GM12874 (cell line): ENCODE measurements around the gene KLK7.

Experiments used
- TF ChIP-seq, protein P1 (sequence below): IDR thresholded peaks from 2 replicates; pipeline ENCODE4 v1.5.1; 2011; ENCODE audit warnings: low read depth, mild to moderate bottlenecking, control low read depth, low read length, moderate library complexity; ENCODE audit not compliant: insufficient read depth

KLK7 gene

GRCh38 chr19:50962245-50962644, 21.5 kb downstream of the KLK7 start:
- TF ChIP-seq, protein P1, sequence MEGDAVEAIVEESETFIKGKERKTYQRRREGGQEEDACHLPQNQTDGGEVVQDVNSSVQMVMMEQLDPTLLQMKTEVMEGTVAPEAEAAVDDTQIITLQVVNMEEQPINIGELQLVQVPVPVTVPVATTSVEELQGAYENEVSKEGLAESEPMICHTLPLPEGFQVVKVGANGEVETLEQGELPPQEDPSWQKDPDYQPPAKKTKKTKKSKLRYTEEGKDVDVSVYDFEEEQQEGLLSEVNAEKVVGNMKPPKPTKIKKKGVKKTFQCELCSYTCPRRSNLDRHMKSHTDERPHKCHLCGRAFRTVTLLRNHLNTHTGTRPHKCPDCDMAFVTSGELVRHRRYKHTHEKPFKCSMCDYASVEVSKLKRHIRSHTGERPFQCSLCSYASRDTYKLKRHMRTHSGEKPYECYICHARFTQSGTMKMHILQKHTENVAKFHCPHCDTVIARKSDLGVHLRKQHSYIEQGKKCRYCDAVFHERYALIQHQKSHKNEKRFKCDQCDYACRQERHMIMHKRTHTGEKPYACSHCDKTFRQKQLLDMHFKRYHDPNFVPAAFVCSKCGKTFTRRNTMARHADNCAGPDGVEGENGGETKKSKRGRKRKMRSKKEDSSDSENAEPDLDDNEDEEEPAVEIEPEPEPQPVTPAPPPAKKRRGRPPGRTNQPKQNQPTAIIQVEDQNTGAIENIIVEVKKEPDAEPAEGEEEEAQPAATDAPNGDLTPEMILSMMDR, result no peak

DNA sequence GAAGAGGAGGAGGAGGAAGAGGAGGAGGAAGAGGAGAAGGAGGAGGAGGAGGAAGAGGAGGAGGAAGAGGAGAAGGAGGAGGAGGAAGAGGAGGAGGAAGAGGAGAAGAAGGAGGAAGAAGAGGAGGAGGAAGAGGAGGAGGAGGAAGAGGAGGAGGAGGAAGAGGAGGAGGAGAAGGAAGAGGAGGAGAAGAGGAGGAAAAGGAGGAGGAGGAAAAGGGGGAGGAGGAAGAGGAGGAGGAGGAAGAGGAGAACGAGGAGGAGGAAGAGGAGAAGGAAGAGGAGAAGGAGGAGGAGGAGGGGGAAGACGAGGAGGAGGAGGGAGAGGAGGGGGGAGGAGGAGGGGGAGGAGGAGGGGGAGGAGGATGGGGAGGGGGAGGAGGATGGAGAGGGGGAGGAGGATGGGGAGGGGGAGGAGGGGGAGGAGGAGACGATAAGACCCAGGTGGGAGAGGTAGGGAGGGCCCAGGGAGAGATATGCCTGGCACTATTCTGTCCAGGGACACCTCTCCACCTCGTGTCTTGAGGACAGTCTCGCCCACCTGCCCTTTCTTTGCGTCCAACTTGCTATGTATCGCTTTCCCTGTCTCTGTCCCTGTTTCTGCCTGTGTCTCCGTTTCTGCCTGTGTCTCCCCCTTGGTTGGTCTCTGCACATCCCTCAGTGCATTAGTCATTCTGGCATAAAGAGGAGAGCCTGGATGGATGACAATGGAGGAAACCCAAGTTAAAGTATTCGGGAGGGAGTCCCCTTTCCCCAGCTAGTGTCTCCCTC, 23.8 kb downstream of the KLK7 start:
- TF ChIP-seq, protein P1, result no peak

DNA sequence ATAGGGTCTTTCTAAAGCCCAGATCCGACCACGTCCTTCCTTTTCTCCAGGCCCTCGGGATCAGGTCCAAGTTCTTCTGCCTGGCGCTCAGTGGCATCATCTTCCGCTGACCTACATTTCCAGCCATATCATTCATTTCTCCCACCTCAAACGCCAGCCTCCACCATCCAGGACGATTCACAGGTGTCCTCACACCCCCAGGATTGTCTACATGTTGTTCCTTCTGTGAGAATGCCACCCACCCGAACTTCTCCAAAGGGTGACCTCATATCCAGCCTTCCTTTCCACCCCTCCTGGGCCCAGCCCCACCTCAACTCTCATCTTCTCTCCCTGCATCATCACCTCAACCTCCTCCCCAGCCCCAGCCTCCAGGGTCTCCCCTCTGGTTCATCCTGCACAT, 26.1 kb downstream of the KLK7 start:
- TF ChIP-seq, protein P1, result no peak

DNA sequence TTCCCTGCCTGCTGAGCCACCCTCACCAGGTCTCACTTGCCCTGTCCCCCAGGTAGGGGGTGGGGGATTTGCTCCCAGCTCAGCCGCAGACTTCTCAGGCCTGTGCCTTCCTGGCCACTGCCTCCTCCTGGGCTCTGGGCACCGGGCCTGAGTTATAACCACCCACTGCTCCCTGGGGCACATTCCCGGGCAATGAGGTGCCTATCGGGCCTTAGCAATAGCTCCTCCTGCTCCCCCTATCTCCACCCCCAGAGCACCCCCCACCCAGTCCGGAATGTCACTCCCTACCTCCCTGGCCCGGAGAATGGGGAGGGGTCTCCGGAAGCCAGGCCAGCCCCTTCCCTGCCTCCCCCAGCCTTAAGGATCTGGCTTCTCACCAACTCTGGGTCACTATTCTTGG, 30.8 kb downstream of the KLK7 start, which contains the start of gene KLK5:
Gene KLK5 (minus strand): TSS at position 129 of the 400 bp plus-strand sequence. CDS start 381 bp downstream, outside the sequence.
- TF ChIP-seq, protein P1, result no peak

DNA sequence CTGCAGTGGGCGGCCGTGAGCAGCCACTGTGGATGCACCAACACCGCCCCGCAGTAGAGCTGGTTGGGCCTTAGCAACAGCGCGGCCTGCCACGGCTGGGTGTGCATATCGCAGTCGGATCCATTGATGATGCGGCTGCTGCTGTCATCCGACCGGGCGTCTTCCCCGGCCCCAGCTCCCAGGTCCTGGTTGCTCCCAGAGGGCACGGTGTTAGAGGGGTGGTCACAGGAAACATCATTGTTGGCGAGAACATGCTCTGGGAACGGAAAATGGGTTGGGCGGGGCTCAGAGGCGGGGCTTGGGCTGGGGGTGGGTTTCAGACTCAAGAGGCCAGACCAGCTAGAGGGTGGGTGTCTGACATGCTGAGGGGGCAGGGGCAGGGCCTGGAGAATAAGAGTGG, 33.9 kb downstream of the KLK7 start:
- TF ChIP-seq, protein P1, result no peak

GRCh38 chr19:50947123-50947522, 36.6 kb downstream of the KLK7 start:
- TF ChIP-seq, protein P1, result no peak

GRCh38 chr19:50944795-50945194, 38.9 kb downstream of the KLK7 start:
- TF ChIP-seq, protein P1, result no peak
